GM18909 (cell line): ENCODE measurements around the gene DIP2C.

Experiments
- ATAC-seq: cut with Tn5 transposase; IDR thresholded peaks from one replicate; pipeline ENCODE4 v1.9.1; 2021; ENCODE audit warnings: mild to moderate bottlenecking; ENCODE audit not compliant: unreplicated experiment, poor library complexity

Gene DIP2C

GRCh38 chr10:251982-252582 is 437.4 kb downstream of the DIP2C start:
- ATAC-seq: no peak

- ATAC-seq: no peak
Observed at GRCh38 chr10:248307-248706, 441.2 kb downstream of the DIP2C start.

GRCh38 chr10:247480-247879 is 442.0 kb downstream of the DIP2C start:
- ATAC-seq: no peak

- ATAC-seq: no peak
Observed at GRCh38 chr10:246431-246830, 443.0 kb downstream of the DIP2C start.

- ATAC-seq: no peak
Observed at GRCh38 chr10:244227-244626, 445.2 kb downstream of the DIP2C start.

GRCh38 chr10:241966-242643 is 447.4 kb downstream of the DIP2C start:
- ATAC-seq: no peak

GRCh38 chr10:241451-241850 is 448.0 kb downstream of the DIP2C start:
- no peak for ATAC-seq

GRCh38 chr10:239109-239508 is 450.4 kb downstream of the DIP2C start:
- no peak for ATAC-seq

- no peak for ATAC-seq
Observed at GRCh38 chr10:235915-236314, 453.6 kb downstream of the DIP2C start.

- ATAC-seq: no peak
Observed at GRCh38 chr10:234708-235406, 454.6 kb downstream of the DIP2C start.

- no peak for ATAC-seq
Observed at GRCh38 chr10:232878-233277, 456.6 kb downstream of the DIP2C start.

- no peak for ATAC-seq
Observed at GRCh38 chr10:232061-232460, 457.4 kb downstream of the DIP2C start.

- ATAC-seq: no peak
Observed at GRCh38 chr10:230758-231157, 458.7 kb downstream of the DIP2C start.

- no peak for ATAC-seq
Observed at GRCh38 chr10:228366-228765, 461.1 kb downstream of the DIP2C start.

- ATAC-seq: no peak
Observed at GRCh38 chr10:227014-227413, 462.5 kb downstream of the DIP2C start.

GRCh38 chr10:226018-226417 is 463.4 kb downstream of the DIP2C start:
- no peak for ATAC-seq

GRCh38 chr10:224571-224970 is 464.9 kb downstream of the DIP2C start:
- ATAC-seq: peak; percentile 50
